ENCODE data around the gene KIF26B. TPM values are rescaled to one million over a fixed set of nuclear protein-coding genes. Genes with fewer than 3 reads are reported as not detected.
"Not testable (repeated sequence)": the region's sequence is repeated elsewhere in the genome, so short reads cannot be mapped to it uniquely, and the experiment has no call there.

Gene KIF26B
- total RNA-seq, 1 experiment from 2014 or later: 14.7 TPM

- DNase-seq (ENCODE audit: low spot score): no peak
These were observed 228.9 kb downstream of the KIF26B start for GRCh38 chr1:245383396-245384330.

GRCh38 chr1:245386297-245386971 is 231.6 kb downstream of the KIF26B start:
- no peak for DNase-seq (ENCODE audit: low spot score)

GRCh38 chr1:245388687-245389086 is 233.9 kb downstream of the KIF26B start:
- no peak for DNase-seq (ENCODE audit: low spot score)

GRCh38 chr1:245389873-245390272 is 235.1 kb downstream of the KIF26B start:
- no peak for DNase-seq (ENCODE audit: low spot score)

GRCh38 chr1:245390975-245391374 is 236.2 kb downstream of the KIF26B start:
- DNase-seq (ENCODE audit: low spot score): no peak

- no peak for DNase-seq (ENCODE audit: low spot score)
These were observed 238.9 kb downstream of the KIF26B start for GRCh38 chr1:245393694-245394093.

GRCh38 chr1:245395680-245396079 is 240.9 kb downstream of the KIF26B start:
- no peak for DNase-seq (ENCODE audit: low spot score)

GRCh38 chr1:245396615-245397014 is 241.8 kb downstream of the KIF26B start:
- no peak for DNase-seq (ENCODE audit: low spot score)

- no peak for DNase-seq (ENCODE audit: low spot score)
These were observed 243.0 kb downstream of the KIF26B start for GRCh38 chr1:245397771-245398170.

GRCh38 chr1:245398180-245398579 is 243.4 kb downstream of the KIF26B start:
- DNase-seq (ENCODE audit: low spot score): no peak

GRCh38 chr1:245401881-245402587 is 247.2 kb downstream of the KIF26B start:
- DNase-seq (ENCODE audit: low spot score): no peak

- DNase-seq (ENCODE audit: low spot score): not testable (repeated sequence)
These were observed 248.2 kb downstream of the KIF26B start for GRCh38 chr1:245402998-245403397.

- DNase-seq (ENCODE audit: low spot score): no peak
These were observed 249.7 kb downstream of the KIF26B start for GRCh38 chr1:245404527-245404926.

- no peak for DNase-seq (ENCODE audit: low spot score)
These were observed 250.2 kb downstream of the KIF26B start for GRCh38 chr1:245404952-245405351.

- no peak for DNase-seq (ENCODE audit: low spot score)
These were observed 251.6 kb downstream of the KIF26B start for GRCh38 chr1:245406426-245406825.

GRCh38 chr1:245407983-245408382 is 253.2 kb downstream of the KIF26B start:
- no peak for DNase-seq (ENCODE audit: low spot score)

GRCh38 chr1:245409341-245410195 is 254.8 kb downstream of the KIF26B start:
- DNase-seq (ENCODE audit: low spot score): no peak

GRCh38 chr1:245411245-245412036 is 256.7 kb downstream of the KIF26B start:
- DNase-seq (ENCODE audit: low spot score): no peak

- DNase-seq (ENCODE audit: low spot score): no peak
These were observed 257.5 kb downstream of the KIF26B start for GRCh38 chr1:245412306-245412705.

- no peak for DNase-seq (ENCODE audit: low spot score)
These were observed 262.0 kb downstream of the KIF26B start for GRCh38 chr1:245416781-245417180.

GRCh38 chr1:245418077-245418476 is 263.3 kb downstream of the KIF26B start:
- no peak for DNase-seq (ENCODE audit: low spot score)
